HepG2 (cell line): ENCODE measurements around the gene DFFA. TPM values are rescaled to one million over a fixed set of nuclear protein-coding genes. Genes with fewer than 3 reads are reported as not detected.

Source experiments
- CREB3 ChIP-seq: sonication (generic); formaldehyde crosslinking; IDR thresholded peaks from 2 replicates; pipeline ENCODE4 v1.5.0; 2020; ENCODE audit warnings: missing genetic modification reagents
- CREM ChIP-seq, 2 experiments: sonication (generic) in 1 of 2; formaldehyde crosslinking in 1 of 2; IDR thresholded peaks; 2 replicates each; pipeline versions ENCODE4 v1.4.0 to v1.6.1; 2016 to 2020; ENCODE audit warnings: antibody characterized with exemption in 1 of 2, mild to moderate bottlenecking in 1 of 2, missing genetic modification reagents in 1 of 2
- ETV5 ChIP-seq: IDR thresholded peaks from 2 replicates; pipeline ENCODE4 v1.6.1; 2018; ENCODE audit warnings: missing biosample characterization, missing genetic modification reagents, inconsistent platforms, borderline replicate concordance
- HNF1A ChIP-seq, 2 experiments: sonication (generic) in 1 of 2; formaldehyde crosslinking in 1 of 2; IDR thresholded peaks; 2 replicates each; pipeline versions ENCODE4 v1.4.0 to v1.6.1; 2016 to 2020; ENCODE audit warnings: borderline replicate concordance in 1 of 2, low read depth in 1 of 2, mild to moderate bottlenecking in 1 of 2, missing genetic modification reagents in 1 of 2
- HNF4A ChIP-seq: sonication (generic); formaldehyde crosslinking; IDR thresholded peaks from 2 replicates; pipeline ENCODE4 v1.4.0; 2020; ENCODE audit warnings: missing genetic modification reagents
- HOXA3 ChIP-seq: sonication (generic); formaldehyde crosslinking; IDR thresholded peaks from 2 replicates; pipeline ENCODE4 v1.5.0; 2020; ENCODE audit warnings: missing genetic modification reagents
- NFIC ChIP-seq: IDR thresholded peaks from 2 replicates; pipeline ENCODE4 v1.6.1; 2012; ENCODE audit warnings: mild to moderate bottlenecking, low read length, inconsistent platforms
- TCF7 ChIP-seq: sonication (generic); IDR thresholded peaks from 2 replicates; pipeline ENCODE4 v1.6.1; 2016; ENCODE audit warnings: antibody characterized with exemption, low read depth
- ZNF761 ChIP-seq: sonication (generic); formaldehyde crosslinking; conservative IDR thresholded peaks from 2 replicates; pipeline ENCODE4 v1.4.0; 2020; ENCODE audit warnings: mild to moderate bottlenecking, missing genetic modification reagents
- ZZZ3 ChIP-seq: sonication (generic); formaldehyde crosslinking; IDR thresholded peaks from 2 replicates; pipeline ENCODE4 v1.4.0; 2020; ENCODE audit warnings: missing genetic modification reagents, mild to moderate bottlenecking, borderline replicate concordance
- polyA plus RNA-seq, 8 experiments: library from polyadenylated mRNA; depleted of rRNA in 3 of 8; stranded (reverse) in 7 of 8; unstranded in 1 of 8; fragments of >200 nt; fragmentation: Illumina TruSeq in 4 of 8; extraction: Trizol in 4 of 8; gene quantifications; 2 replicates each; pipeline versions ENCODE4 v1.2.1 to v1.2.3, GENCODE V29; 2011 to 2016; ENCODE audit warnings: low read depth in 4 of 8, missing spikeins in 1 of 8, mixed read lengths in 1 of 8; ENCODE audit not compliant: insufficient read depth in 1 of 8
- total RNA-seq, 5 experiments: library from RNA; depleted of rRNA; stranded (reverse); fragments of >200 nt; fragmentation: Illumina TruSeq; extraction: Trizol; gene quantifications; 2 replicates each; pipeline ENCODE4 v1.2.3, GENCODE V29; 2016; ENCODE audit warnings: low read depth in 1 of 5
- TF ChIP-seq, protein P1 (sequence below): IDR thresholded peaks from 2 replicates; pipeline ENCODE4 v1.6.1; 2016; ENCODE audit warnings: low read depth, missing genetic modification reagents, missing compliant biosample characterization
- TF ChIP-seq, protein P2 (sequence below): sonication (generic); formaldehyde crosslinking; IDR thresholded peaks from 2 replicates; pipeline ENCODE4 v1.4.0; 2020; ENCODE audit warnings: low read depth, missing genetic modification reagents

The DFFA gene
- total and polyA plus RNA-seq, 2 of the 13 experiments (the other 11 are each of a cell fraction or from before 2014, with no cell fraction given) = 16.5 to 33.9 TPM

DNA sequence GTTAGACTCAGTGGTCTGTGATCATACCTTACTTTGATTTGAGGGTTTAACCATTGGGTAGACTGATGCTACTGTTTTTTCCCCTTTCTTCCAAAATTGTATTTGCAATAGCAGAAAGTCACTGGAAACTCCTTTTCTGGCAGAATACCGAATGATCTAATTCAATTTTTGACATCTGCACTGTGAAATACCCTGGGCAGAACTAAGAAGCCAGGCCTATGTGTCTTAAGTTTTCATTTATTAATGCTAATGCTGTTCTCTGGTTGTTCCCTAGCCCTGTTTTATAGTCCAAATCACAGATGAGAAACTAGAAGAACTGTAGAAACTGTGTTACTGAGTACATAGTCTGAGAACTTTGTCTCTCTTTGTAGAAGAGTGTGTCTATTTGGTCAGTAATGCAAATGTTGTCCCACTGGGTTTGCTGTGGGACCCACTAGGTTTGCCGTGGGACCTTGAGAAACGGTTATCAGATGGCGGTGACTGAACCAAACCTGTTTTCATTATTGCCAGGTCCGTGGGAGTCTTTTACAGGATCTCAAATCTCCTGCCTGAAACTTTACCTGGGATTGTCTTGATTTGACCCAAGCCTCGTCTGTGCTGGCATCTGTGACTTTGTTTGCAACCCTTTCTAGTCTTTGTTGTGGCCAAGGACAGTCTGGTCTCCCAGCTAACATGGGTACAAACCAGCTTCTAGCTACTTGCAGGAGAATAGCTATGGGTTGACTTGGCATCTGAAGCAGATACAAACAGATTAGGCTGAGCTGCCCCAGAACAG lies 43.8 kb upstream of the DFFA start (continued):
- TF ChIP-seq NFIC (no peak), TCF7 (no peak), HNF4A (CRISPR knock-in tag) (peak; percentile 46; the same call in 1 of the 2 replicates), ETV5 (no peak), ZZZ3 (no peak), CREM (IDR thresholded peaks at IDR 0.05) (no peak; the same call in 1 of the 2 replicates), CREM (CRISPR knock-in tag; IDR thresholded peaks at IDR 0.05) (no peak), ZNF761 (CRISPR knock-in tag) (no peak), HNF1A (IDR thresholded peaks at IDR 0.05; ENCODE audit: low read depth) (no peak), HNF1A (CRISPR knock-in tag; IDR thresholded peaks at IDR 0.05; ENCODE audit: borderline replicate concordance) (no peak), HOXA3 (CRISPR knock-in tag) (no peak), CREB3 (CRISPR knock-in tag) (no peak)
- TF ChIP-seq, protein P1, sequence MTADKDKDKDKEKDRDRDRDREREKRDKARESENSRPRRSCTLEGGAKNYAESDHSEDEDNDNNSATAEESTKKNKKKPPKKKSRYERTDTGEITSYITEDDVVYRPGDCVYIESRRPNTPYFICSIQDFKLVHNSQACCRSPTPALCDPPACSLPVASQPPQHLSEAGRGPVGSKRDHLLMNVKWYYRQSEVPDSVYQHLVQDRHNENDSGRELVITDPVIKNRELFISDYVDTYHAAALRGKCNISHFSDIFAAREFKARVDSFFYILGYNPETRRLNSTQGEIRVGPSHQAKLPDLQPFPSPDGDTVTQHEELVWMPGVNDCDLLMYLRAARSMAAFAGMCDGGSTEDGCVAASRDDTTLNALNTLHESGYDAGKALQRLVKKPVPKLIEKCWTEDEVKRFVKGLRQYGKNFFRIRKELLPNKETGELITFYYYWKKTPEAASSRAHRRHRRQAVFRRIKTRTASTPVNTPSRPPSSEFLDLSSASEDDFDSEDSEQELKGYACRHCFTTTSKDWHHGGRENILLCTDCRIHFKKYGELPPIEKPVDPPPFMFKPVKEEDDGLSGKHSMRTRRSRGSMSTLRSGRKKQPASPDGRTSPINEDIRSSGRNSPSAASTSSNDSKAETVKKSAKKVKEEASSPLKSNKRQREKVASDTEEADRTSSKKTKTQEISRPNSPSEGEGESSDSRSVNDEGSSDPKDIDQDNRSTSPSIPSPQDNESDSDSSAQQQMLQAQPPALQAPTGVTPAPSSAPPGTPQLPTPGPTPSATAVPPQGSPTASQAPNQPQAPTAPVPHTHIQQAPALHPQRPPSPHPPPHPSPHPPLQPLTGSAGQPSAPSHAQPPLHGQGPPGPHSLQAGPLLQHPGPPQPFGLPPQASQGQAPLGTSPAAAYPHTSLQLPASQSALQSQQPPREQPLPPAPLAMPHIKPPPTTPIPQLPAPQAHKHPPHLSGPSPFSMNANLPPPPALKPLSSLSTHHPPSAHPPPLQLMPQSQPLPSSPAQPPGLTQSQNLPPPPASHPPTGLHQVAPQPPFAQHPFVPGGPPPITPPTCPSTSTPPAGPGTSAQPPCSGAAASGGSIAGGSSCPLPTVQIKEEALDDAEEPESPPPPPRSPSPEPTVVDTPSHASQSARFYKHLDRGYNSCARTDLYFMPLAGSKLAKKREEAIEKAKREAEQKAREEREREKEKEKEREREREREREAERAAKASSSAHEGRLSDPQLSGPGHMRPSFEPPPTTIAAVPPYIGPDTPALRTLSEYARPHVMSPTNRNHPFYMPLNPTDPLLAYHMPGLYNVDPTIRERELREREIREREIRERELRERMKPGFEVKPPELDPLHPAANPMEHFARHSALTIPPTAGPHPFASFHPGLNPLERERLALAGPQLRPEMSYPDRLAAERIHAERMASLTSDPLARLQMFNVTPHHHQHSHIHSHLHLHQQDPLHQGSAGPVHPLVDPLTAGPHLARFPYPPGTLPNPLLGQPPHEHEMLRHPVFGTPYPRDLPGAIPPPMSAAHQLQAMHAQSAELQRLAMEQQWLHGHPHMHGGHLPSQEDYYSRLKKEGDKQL (CRISPR knock-in tag) = no peak
- TF ChIP-seq, protein P2, sequence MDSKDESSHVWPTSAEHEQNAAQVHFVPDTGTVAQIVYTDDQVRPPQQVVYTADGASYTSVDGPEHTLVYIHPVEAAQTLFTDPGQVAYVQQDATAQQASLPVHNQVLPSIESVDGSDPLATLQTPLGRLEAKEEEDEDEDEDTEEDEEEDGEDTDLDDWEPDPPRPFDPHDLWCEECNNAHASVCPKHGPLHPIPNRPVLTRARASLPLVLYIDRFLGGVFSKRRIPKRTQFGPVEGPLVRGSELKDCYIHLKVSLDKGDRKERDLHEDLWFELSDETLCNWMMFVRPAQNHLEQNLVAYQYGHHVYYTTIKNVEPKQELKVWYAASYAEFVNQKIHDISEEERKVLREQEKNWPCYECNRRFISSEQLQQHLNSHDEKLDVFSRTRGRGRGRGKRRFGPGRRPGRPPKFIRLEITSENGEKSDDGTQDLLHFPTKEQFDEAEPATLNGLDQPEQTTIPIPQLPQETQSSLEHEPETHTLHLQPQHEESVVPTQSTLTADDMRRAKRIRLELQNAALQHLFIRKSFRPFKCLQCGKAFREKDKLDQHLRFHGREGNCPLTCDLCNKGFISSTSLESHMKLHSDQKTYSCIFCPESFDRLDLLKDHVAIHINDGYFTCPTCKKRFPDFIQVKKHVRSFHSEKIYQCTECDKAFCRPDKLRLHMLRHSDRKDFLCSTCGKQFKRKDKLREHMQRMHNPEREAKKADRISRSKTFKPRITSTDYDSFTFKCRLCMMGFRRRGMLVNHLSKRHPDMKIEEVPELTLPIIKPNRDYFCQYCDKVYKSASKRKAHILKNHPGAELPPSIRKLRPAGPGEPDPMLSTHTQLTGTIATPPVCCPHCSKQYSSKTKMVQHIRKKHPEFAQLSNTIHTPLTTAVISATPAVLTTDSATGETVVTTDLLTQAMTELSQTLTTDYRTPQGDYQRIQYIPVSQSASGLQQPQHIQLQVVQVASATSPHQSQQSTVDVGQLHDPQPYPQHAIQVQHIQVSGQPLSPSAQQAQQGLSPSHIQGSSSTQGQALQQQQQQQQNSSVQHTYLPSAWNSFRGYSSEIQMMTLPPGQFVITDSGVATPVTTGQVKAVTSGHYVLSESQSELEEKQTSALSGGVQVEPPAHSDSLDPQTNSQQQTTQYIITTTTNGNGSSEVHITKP (CRISPR knock-in tag) = no peak
